NCI-H2029 (cell line): ENCODE data around the gene TRIOBP.

ENCODE experiments used
- DNase-seq: peaks from one replicate; lab custom pipeline; 2025; lab: John Stamatoyannopoulos, UW

Gene TRIOBP

DNA sequence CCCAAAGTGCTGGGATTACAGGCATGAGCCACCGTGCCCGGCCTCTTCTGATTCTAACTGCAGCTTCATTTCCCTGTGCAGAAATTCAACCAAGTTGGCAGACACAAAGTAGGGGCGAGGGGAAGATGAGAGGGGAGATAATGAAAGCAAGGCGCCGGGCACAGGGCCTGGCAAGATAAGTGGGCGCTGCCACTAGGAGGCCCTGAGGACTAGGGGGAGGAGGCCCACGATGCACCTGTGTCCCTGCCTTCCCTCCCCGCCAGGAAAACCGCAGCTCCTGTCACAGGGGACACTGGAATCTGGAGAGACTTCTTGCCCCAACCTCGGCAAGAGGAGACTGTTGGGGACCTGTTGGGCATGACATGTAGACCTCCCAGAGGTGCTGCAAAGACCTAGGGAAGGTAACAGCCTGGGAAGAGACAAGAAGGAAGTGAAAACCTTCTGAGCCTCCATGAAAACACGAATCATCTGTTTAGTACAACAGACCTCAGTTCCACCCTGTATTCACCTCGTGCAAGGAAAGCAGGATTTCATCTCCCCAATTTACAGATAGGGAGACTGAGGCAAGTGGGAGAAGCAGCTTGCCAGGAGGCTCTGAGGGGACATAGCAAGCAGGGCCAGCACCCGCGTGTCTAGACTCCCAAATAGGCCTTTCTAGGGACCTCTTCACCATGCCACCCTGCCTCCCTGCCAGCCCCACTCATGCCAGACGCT lies 24.5 kb upstream of the TRIOBP start:
- no peak for DNase-seq

- DNase-seq, result no peak
Measured at GRCh38 chr22:37672920-37673455, 23.9 kb upstream of the TRIOBP start.

DNA sequence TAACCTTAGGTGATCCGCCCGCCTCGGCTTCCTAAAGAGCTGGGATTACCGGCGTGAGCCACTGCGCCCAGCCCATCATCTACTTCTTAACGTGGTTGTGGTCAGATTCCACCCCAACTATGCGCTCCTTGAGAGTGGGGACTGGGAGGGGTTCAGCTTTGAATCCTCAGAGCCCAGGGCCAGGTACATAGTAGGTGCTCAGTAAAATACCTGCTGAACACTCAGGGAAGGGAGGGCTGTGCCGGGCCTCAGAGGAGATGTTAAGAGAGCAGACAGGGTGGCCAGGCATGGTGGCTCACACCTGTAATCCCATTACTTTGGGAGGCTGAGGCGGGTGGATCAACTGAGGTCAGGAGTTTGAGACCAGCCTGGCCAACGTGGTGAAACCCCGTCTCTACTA lies 22.6 kb upstream of the TRIOBP start:
- no peak for DNase-seq

GRCh38 chr22:37674951-37675929 lies 21.6 kb upstream of the TRIOBP start, which contains the start of gene LGALS1:
Gene LGALS1, plus strand, starts transcription at chr22:37675636. Its CDS starts 67 bp downstream, at chr22:37675703.
- DNase-seq, result peak; percentile 80

- DNase-seq, result no peak
Measured at GRCh38 chr22:37675930-37676735, 20.7 kb upstream of the TRIOBP start.

DNA sequence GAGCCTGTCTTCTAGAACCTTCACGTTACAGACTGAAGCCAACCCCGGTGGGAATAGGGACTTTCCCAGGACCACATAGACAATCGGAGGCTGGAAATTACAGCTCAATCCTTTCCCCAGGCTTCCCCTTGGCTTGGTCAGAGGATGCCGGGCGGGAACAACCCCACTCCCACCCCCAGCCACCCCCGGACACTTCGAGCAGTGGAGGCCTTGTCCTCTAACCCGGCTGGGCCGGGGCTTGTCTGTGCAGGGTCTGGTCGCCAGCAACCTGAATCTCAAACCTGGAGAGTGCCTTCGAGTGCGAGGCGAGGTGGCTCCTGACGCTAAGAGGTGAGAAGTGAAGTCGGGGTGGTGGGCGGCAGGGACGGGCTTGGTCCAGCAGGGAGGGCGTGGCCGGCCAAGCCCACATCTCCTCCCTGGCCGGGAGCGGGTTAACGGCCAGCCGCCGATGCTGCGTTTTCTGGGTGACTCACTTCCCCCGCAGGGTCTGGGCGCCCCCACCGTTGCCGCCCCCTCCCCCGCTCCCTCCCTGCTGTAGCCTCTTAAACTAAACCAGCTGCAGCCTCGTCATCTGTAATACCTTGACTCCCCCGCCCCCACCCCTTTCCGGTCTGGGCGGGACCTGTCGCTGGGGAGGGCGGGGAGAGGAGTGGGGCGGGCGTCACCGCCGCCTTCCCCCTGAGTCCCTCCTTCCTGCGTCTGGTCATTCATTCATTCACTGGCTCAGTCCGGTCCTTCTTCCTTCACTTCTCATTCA lies 19.9 kb upstream of the TRIOBP start:
- DNase-seq, result peak; percentile 82

DNA sequence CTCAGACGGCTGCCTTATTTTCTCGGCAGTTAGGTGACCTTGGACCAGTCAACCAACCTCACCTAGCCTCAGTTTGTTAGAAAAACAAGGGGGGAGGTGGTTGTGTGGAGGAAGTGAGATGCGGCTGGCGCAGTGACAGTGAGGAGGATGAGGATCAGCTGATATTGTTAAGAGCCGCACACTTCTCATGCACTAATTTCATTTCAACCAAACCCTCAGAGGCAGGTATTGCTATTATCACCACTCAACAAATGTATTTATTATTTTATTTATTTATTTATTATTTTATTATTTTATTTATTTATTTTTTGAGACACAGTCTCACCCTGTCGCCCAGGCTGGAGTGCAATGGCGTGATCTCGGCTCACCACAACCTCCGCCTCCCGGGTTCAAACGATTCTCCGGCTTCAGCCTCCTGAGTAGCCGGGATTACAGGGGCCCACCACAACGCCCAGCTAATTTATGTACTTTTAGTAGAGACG lies 19.3 kb upstream of the TRIOBP start:
- no peak for DNase-seq

- no peak for DNase-seq
Measured at GRCh38 chr22:37678372-37678771, 18.5 kb upstream of the TRIOBP start.

DNA sequence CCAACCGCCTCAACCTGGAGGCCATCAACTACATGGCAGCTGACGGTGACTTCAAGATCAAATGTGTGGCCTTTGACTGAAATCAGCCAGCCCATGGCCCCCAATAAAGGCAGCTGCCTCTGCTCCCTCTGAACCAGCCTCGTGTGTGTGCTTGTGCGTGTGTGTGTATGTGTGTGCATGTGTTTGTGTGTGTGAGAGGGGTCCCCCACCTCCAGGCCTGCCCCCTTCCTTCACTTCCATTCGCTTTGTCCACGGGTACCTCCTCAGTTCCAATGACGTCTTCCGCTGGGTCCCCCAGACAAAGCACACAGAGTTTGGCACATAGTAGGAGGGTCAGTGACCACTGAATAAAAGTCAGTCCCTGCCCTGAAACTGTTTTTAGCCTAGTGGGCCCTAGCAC lies 17.2 kb upstream of the TRIOBP start:
- no peak for DNase-seq

DNA sequence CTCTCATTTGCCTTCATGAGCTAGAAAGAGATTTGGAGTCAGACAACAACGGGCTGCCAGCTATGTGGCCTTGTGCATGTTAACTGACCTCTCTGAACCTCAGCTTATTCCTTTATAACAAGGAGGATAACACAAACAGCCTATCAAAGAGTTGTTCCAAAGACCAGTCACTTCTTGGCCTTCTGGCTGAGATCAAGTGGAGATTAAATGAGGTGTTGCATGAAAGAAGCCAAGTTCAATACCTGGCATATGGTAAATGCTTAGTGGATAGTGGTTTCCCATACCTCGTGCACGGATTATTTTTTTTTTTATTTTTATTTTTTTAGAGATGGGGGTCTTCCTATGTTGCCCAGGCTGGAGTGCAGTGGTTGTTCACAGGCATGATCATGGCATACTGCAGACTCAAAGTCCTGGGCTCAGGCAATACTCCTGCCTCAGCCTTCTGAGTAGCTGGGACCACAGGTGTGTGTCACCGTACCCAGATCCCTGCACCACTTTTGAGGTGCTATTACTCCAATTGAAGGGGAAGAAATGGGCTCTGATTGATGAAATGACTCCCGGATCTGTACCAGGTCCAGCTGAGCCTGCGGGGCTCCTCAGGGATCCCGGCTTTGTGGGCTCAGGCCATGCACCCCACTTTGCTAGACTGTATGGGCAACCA lies 16.5 kb upstream of the TRIOBP start:
- no peak for DNase-seq

DNA sequence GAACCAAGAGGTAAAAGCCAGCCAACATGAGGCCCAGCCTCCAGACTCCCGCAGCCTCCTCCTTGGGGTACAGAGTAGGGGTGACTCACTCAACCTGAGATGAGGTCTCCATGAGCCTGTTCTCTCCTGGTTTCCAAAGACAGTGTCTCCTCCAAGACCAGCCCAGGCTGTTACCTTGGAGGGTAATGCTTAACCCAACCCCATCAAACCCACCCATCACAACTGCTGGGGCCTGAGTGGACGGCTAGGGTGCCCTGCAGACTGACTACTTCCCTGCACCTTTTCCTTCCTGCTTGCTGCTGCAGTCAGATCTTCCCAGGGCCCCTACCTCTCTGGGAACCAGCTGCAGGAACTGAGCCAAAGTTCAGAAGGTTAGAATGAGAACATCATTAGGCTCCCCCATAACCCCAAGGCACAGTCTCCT lies 15.8 kb upstream of the TRIOBP start:
- no peak for DNase-seq

- peak; percentile 38 for DNase-seq
Measured at GRCh38 chr22:37681556-37682049, 15.2 kb upstream of the TRIOBP start.

GRCh38 chr22:37684803-37685615 lies 11.8 kb upstream of the TRIOBP start:
- DNase-seq, result no peak

DNA sequence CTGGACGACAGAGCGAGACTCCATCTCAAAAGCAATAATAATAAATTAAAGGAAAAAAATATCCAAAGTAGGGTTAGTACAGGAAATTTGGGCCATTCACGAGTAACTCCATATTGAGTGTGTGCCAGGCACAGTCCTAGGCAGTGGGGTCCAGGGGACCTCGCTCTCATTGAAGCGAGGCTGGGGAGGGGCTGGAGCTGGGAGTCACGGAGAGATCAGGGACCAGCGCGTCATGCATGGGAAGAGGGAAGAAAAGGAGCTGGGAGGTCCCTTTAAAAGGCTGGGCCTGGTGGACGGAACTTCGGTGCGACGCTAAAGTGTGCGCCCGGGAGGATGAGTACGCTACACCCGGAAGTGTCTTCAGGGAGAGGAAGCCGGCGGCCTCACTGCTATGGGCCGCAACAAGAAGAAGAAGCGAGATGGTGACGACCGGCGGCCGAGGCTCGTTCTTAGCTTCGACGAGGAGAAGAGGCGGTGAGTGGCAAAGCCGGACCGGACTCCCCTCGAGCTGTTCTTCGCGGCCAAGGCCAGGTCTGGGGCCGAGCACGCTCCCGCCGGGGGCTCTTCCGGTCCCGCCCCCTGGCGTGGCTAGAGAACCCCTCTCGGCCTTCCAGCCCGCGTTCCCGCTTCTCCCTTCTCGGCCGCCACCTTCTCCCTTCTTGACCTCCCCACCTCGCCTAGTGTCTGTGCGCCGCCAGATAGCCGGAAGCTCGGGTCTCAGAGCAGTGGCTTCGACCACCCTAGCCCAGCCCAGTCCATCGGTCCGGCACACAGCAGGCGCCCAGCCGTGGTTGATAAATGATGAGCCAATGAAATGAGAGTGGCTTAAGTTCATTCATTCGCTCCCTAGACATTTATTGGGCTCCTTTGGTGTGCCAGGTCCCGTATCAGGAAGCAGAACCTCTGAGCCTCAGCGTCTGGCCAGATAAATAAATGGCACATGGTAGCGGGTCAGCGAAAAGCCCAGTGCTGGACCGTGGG lies 10.6 kb upstream of the TRIOBP start, which contains the start of gene NOL12:
Gene NOL12, plus strand, starts transcription at position 342 of the 981 bp plus-strand sequence. Its CDS starts 50 bp downstream, at position 392.
- DNase-seq, result peak; percentile 61

DNA sequence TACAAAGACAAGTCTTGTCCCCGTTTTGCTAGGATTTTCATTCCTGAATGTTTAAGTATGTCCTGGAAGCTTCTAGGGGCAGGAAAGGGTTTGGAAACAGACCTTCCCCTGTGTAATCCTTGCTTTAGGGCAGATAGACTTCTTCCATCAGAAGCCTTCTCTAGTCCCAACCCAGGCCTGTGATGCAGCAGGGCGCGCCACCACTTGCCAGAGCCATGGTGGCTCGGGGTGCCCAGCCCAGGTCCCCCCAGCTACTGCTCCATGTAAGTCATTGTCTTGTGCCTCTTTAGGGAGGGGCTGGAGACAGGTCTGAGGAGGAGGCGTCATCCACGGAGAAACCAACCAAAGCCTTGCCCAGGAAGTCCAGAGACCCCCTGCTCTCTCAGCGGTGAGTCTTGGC lies 6.4 kb upstream of the TRIOBP start:
- DNase-seq, result no peak

DNA sequence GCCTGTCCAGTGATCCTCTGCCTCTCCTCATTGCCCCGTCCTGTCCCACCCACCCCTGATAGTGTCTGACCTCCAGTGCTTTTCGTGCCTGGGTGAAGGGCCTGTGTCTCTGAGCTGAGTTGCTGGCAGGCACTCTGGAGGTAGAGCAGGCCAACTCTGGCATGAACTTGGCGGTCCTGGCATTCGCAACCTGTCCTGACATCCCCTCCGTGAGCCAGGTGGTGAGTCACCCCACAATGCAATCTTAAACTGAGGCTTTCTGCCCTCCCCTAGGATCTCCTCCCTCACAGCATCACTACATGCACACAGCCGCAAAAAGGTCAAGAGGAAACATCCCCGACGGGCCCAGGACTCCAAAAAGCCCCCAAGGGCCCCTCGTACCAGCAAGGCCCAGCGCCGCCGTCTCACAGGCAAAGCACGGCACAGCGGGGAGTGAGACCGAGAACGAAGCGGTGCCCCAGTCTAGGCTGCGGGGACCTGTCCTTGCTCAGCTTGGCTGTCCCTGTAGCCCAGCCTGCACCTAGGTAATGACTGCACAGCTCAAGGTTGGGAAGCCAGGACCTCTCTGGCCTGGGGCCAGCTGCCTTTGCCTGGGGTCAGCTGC lies 5.8 kb upstream of the TRIOBP start:
- no peak for DNase-seq

GRCh38 chr22:37692627-37693285 lies 4.1 kb upstream of the TRIOBP start:
- DNase-seq, result no peak
